Activated naive CD8-positive, alpha-beta T cell (primary cell): ENCODE data around the gene PITPNM1.
A peak's percentile ranks its signal among the peaks of the same experiment; 100 is the strongest.
"Not testable (repeated sequence)": the region's sequence is repeated elsewhere in the genome, so short reads cannot be mapped to it uniquely, and the experiment has no call there.

Source experiments
- H3K27ac Mint-ChIP-seq: one replicate; pipeline ENCODE4 v1.8.0; 2021; ENCODE audit warnings: mixed read lengths
- H3K27me3 Mint-ChIP-seq: one replicate; pipeline ENCODE4 v1.8.0; 2021; ENCODE audit warnings: mixed read lengths
- H3K36me3 Mint-ChIP-seq: one replicate; pipeline ENCODE4 v1.8.0; 2021; ENCODE audit warnings: mixed read lengths
- H3K4me1 Mint-ChIP-seq: one replicate; pipeline ENCODE4 v1.8.0; 2021; ENCODE audit warnings: low read depth, mixed read lengths
- H3K4me3 Mint-ChIP-seq: one replicate; pipeline ENCODE4 v1.8.0; 2021; ENCODE audit warnings: mild to moderate bottlenecking, mixed read lengths
- H3K9me3 Mint-ChIP-seq: one replicate; pipeline ENCODE4 v1.8.0; 2021; ENCODE audit warnings: low read depth, mixed read lengths

The PITPNM1 gene

DNA sequence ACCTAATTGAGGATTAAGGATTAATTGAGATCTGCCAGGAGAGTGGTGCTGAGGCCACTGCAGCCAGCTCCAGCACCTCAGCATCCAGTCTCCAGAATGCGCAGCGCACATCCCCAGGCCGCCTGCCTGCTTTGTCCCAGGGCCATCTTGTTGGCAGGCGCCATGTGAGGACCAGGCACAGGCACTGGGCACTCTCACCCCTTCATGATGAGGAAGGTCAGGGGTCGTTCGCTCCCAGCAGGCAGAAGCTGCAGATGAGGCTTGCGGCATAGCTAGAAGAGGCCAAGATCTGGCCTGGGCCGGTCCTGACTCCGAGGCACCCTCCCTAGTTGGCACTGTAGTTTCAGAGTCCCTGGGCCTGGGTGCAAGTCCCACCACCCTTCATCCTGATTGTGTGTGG, 11.6 kb upstream of the PITPNM1 start:
- Mint-ChIP-seq H3K4me3 (no peak overlapping the region), H3K27me3 (peaks cover 1% of the 10 kb centered on the region)

DNA sequence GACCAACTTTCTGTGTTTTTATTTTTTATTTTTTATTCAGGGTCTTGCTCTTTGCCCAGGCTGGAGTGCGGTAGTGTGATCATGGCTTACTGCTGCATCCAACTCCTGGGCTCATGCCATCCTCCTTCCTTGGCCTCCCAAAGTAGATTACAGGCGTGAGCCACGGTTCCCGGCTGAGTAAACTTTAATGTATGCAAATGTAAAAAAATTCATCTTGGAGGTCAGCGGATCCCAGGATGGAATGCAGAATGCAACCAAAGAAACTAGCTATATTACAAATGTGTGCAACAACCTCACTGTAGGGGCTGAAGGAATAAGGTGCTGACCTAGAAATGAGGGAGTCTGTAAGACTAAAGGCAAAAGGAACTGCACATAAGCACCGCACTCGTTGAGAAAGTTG, 9.0 kb upstream of the PITPNM1 start:
- no peaks in the 10 kb centered on the region for H3K9me3 Mint-ChIP-seq
- no peak overlapping the region for H3K27ac Mint-ChIP-seq

More for the DNA sequence above, 11.6 kb upstream of the PITPNM1 start:
- Mint-ChIP-seq H3K27ac (no peak overlapping the region), H3K4me1 (no peaks in the 10 kb centered on the region), H3K9me3 (no peaks in the 10 kb centered on the region), H3K36me3 (no peaks in the 10 kb centered on the region)

DNA sequence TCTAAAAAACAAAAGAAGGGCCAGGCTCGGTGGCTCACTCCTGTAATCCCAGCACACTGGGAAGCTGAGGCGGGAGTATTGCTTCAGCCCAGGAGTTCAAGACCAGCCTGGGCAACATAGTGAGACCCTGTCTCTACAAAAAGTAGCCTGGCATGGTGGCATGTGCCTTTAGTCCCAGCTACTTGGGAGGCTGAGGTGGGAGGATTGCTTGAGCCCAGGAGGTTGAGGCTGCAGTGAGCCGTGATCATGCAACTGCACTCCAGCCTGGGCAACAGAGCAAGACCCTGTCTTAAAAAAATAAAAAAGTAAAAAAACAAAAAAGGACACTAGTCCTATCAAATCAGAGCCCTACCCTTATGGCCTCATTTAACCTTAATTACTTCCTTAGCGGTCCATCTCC, 6.4 kb upstream of the PITPNM1 start:
- H3K27ac Mint-ChIP-seq, H3K4me3 Mint-ChIP-seq, H3K36me3 Mint-ChIP-seq, H3K9me3 Mint-ChIP-seq, H3K27me3 Mint-ChIP-seq: not testable (repeated sequence)
- H3K4me1 Mint-ChIP-seq, result peaks cover 13% of the 10 kb centered on the region

More for the DNA sequence above, 9.0 kb upstream of the PITPNM1 start:
- H3K36me3 Mint-ChIP-seq, result no peaks in the 10 kb centered on the region
- no peak overlapping the region for H3K4me3 Mint-ChIP-seq
- H3K4me1 Mint-ChIP-seq, result peaks cover 1% of the 10 kb centered on the region
- peaks cover 1% of the 10 kb centered on the region for H3K27me3 Mint-ChIP-seq

DNA sequence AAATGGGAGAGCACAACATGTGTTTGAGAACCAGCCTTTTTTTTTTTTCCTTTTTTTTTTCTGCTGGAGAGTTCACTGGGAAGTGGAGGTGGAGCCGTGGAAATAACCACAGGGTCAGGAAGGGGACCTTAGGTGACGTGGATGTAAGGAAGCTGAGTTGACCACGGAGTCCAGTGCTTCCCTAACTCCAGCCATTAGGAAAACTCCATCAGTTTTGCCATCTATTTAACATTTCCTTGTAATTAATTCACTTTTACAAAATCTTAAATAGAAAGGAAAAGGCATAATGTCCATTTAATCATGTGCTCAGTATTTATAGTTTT, 4.8 kb upstream of the PITPNM1 start:
- H3K4me1 Mint-ChIP-seq, result peaks cover 25% of the 10 kb centered on the region
- peaks cover 1% of the 10 kb centered on the region for H3K27me3 Mint-ChIP-seq
- H3K27ac Mint-ChIP-seq, result no peak overlapping the region
- H3K4me3 Mint-ChIP-seq, result peak overlapping the region; percentile 40
- H3K9me3 Mint-ChIP-seq, result no peaks in the 10 kb centered on the region
- no peaks in the 10 kb centered on the region for H3K36me3 Mint-ChIP-seq

DNA sequence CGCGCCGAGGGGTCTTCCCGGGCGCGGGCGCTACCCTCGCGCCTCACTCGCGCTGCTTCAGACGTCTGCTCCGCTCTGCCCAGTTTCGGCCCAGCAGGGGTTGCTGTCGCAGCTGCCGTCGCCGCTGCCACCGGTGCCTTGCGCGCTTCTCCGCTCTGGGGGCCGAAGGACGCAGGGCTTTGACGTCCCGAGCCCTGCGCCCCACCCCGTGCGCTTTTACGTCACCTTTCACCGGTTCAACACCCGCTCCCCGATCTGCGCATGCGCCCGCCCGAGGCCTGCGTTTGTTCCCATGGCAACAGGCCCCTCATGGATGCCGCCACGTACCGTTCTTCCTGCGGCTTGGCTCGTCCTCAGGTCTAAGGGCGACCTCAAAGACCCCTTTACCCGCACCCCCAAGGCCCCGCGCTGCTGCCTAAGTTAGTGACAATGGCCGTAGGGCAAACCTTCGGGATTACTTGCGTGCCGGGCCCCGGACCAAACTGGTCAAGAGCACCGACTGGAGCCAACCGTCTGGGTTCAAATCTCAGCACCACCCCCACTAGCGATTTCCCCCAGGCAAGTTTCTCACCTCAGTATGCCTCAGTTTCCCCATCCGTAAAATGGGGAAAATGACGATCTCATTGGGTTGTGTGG, 3.4 kb upstream of the PITPNM1 start:
- Mint-ChIP-seq H3K36me3 (no peaks in the 10 kb centered on the region), H3K9me3 (no peaks in the 10 kb centered on the region), H3K27ac (peak overlapping the region; percentile 87), H3K4me1 (peaks cover 27% of the 10 kb centered on the region), H3K4me3 (peak overlapping the region; percentile 89), H3K27me3 (peaks cover 1% of the 10 kb centered on the region)

DNA sequence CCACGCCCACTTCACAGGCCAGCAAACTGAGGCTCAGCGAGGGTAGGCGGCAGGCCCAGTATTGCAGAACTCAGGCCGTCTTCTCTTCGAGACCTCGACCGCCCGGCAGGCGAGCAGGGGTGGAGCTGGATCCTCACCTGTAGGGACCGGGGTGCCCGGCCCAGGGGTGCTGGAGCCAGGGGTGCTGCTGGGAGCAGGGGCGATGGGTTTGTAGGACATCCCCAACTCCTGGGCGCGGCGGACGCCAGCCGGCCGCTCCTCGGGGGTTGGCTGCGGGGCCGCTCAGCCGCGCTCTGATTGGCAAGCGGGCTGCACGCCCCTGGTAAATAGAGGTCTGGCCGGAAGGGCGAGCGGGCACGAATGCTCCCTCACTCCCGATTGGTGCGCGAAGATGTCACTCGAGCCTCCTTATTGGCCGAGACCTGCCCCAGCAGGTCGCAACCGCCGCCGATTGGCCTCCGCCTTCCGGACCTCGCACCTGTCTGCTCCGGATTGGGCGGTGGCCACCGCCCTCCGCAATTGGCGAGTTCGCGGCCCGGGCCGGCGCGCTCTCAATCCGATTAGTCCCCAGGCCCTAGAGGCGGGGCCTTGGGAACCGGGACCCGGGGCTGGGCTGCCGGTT, 2.8 kb upstream of the PITPNM1 start, which contains the start of gene CDK2AP2:
Gene CDK2AP2, minus strand, starts transcription at position 299 of the 622 bp plus-strand sequence. Its CDS starts 80 bp downstream, at position 219.
- Mint-ChIP-seq H3K9me3 (no peaks in the 10 kb centered on the region), H3K36me3 (peaks cover under 1% of the 10 kb centered on the region), H3K27ac (peak within 1 kb of the TSS; percentile 87), H3K27me3 (peaks cover under 1% of the 10 kb centered on the region), H3K4me1 (peaks cover 29% of the 10 kb centered on the region), H3K4me3 (peak within 1 kb of the TSS; percentile 89)

DNA sequence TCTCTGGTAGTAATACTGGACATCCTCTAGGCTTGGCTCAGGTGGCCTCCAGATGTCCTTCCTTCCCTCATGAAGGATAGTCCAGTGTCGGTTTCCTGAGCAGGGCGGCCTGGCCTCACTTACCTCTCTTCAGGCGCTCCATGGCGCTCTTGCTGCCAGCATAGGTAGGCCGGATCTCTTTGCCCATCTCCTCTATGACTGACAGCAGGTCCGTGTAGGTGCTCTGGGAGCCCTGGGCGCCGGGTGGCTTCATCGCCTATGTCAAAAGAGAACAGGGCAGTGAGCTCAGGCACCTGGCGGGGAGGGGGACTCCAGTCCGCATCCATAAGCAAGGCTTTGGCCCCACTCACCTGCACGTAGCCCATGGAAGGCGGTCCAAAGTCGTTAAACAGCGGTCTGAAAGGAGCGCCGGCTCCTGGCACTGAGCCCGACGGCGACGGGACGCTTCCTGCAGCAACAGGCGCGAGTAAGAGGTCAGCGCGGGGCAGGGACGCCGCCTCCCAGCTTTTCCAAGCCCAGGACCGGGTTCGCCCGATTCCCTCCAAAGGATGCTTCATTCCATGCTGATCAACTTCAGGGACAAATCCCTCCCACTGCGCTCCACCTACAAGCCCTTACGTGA, 2.2 kb upstream of the PITPNM1 start:
- no peaks in the 10 kb centered on the region for H3K9me3 Mint-ChIP-seq
- H3K27me3 Mint-ChIP-seq, result no peaks in the 10 kb centered on the region
- peak overlapping the region; percentile 54 for H3K27ac Mint-ChIP-seq
- peak overlapping the region; percentile 89 for H3K4me3 Mint-ChIP-seq
- peaks cover 3% of the 10 kb centered on the region for H3K36me3 Mint-ChIP-seq
- peaks cover 31% of the 10 kb centered on the region for H3K4me1 Mint-ChIP-seq

DNA sequence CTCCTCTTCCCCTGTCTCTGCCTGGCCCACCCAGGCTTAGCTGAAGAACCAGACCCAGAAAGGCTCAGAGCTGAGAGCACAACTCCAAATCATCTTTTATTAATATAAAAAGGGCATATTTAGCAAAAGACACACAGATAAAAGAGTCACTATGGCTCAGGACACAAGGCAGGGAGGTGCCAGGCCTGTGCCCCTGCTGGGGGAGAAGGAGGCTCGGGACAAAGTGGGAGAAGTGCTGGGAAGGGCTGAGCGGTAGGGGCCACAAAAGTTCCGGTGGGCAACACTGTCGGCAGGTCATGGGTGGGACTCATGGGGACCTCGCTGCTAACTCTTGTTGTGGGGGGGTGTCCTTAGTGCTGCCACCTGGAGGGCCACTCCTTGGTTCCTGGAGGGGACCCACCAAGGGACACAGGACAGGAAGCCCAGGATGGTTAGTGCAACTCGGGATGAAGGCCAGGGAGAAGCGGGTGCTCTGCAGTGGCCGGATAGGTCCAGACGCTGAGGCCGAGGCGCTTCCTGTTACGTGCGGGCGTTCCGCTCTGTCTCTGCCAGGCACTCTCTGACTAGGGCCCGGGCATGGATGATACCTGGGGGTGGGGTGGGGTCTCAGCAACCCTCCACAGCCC, 1.4 kb upstream of the PITPNM1 start:
- Mint-ChIP-seq H3K4me1 (peaks cover 31% of the 10 kb centered on the region), H3K27me3 (no peaks in the 10 kb centered on the region), H3K9me3 (no peaks in the 10 kb centered on the region), H3K36me3 (peaks cover 3% of the 10 kb centered on the region), H3K27ac (peak overlapping the region; percentile 84), H3K4me3 (peak overlapping the region; percentile 89)

DNA sequence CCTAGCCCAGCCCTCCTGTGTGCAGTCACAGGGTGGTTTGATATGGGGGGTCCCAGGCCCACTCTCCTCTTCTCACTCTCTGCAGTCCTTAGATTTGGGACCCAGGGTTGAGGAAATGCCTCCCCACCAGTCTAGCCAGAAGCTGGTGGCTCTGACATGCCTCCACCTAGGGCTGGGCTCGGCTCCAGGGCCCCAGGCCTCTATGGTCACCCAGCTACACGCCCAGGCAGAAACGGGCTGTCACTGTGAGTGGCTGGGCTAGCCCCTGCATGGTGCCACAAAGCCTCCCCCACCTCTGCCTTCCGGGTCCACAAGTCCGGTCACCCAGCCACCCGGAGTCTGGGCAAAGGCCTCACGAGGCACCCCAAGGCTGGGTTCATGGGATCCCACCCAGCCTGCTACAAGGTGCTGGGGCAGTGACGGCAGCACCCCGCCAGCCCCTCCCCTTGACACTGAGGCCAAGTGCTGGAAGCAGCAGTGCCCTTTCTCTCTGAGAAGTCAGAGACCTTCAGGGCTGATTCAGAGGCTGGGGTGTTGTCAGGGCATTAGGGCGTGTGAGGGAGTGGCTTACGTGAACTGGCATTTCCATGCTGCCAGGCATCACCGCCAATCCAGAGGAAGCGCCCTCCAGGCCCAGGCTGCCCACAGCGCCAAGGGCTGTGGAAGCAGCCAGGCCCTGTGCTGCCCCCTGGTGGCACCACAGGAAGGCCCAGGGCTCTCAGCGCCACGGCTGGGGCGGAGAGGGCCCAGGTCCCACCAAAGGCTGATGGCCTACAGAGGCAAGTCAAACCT, 638 bp upstream of the PITPNM1 start:
- peaks cover 37% of the 10 kb centered on the region for H3K4me1 Mint-ChIP-seq
- H3K27ac Mint-ChIP-seq, result peak overlapping the region; percentile 84
- H3K27me3 Mint-ChIP-seq, result no peaks in the 10 kb centered on the region
- peak overlapping the region; percentile 89 for H3K4me3 Mint-ChIP-seq
- peaks cover 7% of the 10 kb centered on the region for H3K36me3 Mint-ChIP-seq
- H3K9me3 Mint-ChIP-seq, result no peaks in the 10 kb centered on the region

DNA sequence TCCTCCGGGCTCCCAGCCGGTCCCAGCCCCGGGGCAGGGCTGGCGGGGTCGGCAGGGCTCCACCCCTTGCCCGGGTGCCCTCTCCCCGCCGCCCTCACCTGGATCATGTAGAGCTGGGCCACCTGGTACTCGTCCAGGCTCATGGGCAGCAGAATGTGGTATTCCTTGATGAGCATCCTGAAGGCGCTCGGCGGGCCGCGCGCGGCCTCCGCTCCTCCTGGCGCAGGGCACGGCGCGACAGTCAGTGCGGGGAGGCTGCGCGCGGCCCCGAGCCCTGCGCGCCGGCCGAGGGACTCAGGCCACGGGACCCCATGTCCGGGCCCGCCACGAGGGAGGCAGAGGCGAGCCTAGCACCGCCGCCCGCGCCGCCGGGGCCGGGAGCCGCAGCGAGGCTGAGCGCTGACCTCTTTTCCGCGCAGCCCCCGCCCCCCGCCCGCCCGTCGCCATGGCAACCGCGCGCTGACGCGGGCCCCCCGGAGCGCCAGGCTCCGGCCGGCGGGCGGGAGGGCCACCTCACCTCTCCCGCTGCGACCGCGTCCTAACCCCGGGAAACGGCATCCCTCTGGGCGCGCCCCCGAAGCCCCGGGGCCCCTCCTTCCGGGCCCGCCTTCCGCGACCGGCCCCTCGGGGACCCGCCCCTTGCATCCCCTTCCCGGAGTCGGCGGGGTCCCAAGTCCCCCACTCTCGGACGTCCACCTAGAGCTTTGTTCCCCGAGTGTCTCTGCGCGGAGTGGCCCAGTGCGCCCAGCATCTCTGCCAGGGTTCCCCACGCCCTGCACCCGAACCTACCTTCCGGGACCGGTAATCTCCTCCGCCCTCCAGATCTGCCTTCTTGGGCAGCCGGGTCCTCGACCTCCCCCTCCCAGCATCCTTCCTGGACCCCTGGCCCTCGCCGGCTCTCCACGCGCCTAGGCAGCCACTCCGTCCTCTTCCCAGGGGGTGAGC, 886 bp downstream of the PITPNM1 start:
- peaks cover 9% of the 10 kb centered on the region for H3K36me3 Mint-ChIP-seq
- peaks cover 41% of the 10 kb centered on the region for H3K4me1 Mint-ChIP-seq
- H3K4me3 Mint-ChIP-seq, result peak overlapping the region; percentile 88
- no peaks in the 10 kb centered on the region for H3K27me3 Mint-ChIP-seq
- H3K27ac Mint-ChIP-seq, result no peak overlapping the region
- H3K9me3 Mint-ChIP-seq, result no peaks in the 10 kb centered on the region

DNA sequence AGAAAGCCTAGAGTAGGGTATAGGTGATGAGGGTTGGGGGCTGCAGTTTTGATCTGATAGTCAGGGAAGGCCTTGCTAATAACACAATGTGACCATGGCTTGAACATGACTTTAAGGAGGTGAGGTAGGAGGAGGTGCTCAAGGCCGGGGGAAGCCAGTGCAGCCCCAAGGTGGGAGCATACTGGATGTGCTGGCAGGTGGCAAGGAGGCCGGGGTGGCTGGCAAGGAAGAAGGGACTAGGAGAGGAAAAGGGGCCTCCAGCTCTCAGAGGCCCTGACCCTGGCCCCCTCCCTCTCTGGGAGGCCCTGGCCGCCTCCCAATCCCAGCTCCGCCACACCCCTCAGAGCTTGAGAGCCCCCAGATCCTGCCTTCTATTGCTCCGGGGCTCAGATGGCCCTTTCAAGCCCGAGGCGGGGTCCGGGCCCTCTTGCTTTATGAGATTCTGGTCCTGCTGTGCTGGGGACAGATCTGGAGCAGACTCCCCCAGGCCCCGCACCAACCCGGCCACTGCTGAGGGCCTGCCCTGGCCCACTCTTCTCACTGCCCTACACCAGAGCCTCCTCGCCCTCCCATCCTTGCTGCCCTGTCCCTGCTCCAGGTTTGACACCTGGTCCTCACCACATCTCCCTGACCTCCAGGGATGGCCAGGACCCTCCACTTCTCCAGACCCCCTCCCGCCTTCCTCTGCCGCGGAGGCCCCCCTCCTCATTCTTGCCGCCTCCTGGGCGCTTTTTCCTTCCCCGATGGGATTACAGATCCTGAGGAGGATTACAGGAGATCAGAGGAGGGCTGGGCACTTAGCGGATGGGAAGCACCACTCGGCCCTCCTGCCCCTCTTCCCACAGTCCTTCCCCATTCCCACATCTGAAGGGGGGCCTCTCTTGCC, 1.8 kb downstream of the PITPNM1 start:
- H3K27me3 Mint-ChIP-seq, result no peaks in the 10 kb centered on the region
- H3K27ac Mint-ChIP-seq, result peak overlapping the region; percentile 66
- peaks cover 37% of the 10 kb centered on the region for H3K4me1 Mint-ChIP-seq
- no peaks in the 10 kb centered on the region for H3K9me3 Mint-ChIP-seq
- H3K4me3 Mint-ChIP-seq, result peak overlapping the region; percentile 84
- H3K36me3 Mint-ChIP-seq, result peaks cover 9% of the 10 kb centered on the region

DNA sequence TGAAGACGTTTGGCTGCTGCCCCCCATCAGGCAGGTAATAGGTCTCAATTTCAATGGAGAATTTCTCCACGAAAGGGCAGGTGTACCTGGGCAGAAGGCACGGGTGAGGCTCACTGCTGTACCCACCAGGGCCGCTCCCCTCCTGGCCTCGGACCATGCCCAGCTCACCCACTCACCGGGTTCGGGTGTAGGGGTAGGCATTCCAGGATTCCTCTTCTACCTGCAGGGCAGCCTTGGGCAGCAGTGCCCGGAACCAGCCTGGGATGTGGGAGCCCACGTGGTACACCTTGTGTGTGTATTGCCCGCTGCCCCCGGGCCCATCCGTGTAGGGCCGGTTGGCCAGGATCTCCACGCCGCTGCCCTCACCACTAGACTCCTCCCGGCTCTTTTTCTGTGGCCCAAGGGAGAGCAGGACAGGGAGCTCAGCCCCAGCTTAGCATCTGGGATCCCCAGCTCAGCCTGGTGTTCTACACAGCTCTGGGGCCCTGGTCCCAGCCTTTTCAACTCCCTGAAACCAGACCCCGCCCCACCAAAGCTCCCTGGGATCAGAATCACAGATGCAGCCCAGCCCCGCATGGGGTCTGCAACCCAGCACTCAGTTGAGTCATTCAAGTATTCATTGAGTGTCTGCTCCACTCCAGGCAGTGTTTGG, 2.7 kb downstream of the PITPNM1 start:
- H3K4me3 Mint-ChIP-seq, result peak overlapping the region; percentile 84
- no peak overlapping the region for H3K27ac Mint-ChIP-seq
- no peaks in the 10 kb centered on the region for H3K9me3 Mint-ChIP-seq
- H3K27me3 Mint-ChIP-seq, result no peaks in the 10 kb centered on the region
- peaks cover 9% of the 10 kb centered on the region for H3K36me3 Mint-ChIP-seq
- peaks cover 35% of the 10 kb centered on the region for H3K4me1 Mint-ChIP-seq

DNA sequence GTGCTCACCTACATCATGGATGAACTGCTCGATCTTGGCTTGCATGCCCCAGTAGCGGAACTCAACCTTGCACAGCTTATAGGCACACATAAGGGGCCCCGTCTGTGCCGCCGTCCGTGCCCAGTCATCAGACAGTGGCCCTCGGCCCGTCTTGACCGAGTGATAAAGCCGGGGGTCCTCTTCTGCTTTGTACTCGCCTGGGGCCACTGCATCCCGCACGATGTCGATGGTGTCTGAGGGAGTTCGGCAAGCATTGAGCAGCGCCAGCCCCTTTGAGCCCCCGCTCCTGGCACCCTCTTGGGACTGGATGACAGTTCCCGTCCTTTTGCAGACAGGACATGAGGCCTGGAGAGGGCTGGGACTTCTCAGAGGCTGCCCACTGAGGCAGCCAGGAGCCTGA, 3.3 kb downstream of the PITPNM1 start:
- Mint-ChIP-seq H3K27ac (no peak overlapping the region), H3K27me3 (no peaks in the 10 kb centered on the region), H3K4me3 (no peak overlapping the region), H3K9me3 (no peaks in the 10 kb centered on the region), H3K36me3 (peaks cover 9% of the 10 kb centered on the region), H3K4me1 (peaks cover 31% of the 10 kb centered on the region)
